Right ventricle myocardium inferior (tissue), 1 donor: ENCODE measurements around the gene TRNP1. TPM values are rescaled to one million over a fixed set of nuclear protein-coding genes. Genes with fewer than 3 reads are reported as not detected.
A peak's percentile ranks its signal among the peaks of the same experiment; 100 is the strongest.

Experiments used
- ATAC-seq: fragments of 200-7000 bp; cut with Tn5 transposase; one replicate; pipeline ENCODE4 v1.9.1; 2020; ENCODE audit warnings: mild to moderate bottlenecking, moderate library complexity
- DNase-seq: peaks from one replicate; pipeline ENCODE4 v3.0.0; 2021; ENCODE audit errors: missing footprints
- intact Hi-C: fragments of 100-400 bp; cut with DNase I; formaldehyde crosslinking; loops from one replicate; pipeline ENCODE4 v1.11.0; 2022
- total RNA-seq: library from RNA; stranded (reverse); fragmentation: NEBNext Ultra II Directional; extraction: Animal tissue kit (Norgen Biotek cat#: 25700); gene quantifications from one replicate; pipeline ENCODE4 v1.2.1, GENCODE V29; 2021
- donor health status: DM: no; HTN: yes; CAD: no; lungs with severe emphysema.

TRNP1 gene
- total RNA-seq, 1 donor from 2014 or later: 26.9 TPM

DNA sequence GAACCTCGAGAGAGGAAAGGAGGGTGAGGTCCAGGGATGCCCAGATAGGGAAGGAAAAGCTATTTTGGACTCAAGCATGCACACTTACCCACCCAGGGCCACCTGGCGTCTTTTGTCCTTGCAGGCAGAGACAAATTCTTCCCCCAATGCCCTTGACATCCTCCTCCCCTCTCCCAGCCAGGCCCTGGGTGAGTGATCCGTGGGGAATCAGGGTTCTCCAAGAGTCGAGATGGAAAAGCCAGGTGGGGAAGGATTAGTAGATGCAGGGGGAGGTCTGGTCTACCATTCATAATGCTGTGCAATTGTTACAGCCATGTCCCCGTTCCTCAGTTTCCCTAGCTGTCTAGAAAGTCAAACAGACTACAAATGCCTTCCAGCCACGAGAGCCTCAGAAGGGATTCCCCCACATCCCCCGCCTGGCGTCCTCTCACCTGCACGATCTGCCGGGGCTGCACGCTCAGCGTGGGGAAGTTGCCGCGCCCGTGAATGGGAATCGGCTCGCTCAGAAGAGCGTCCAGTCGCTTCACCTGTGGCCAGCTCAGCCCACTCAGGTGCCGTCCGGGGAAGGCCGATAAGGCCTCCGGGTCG lies 18.6 kb downstream of the TRNP1 start:
- intact Hi-C loops: loop anchor here (2.0 kb wide), 1 partner anchor 13 kb away; no protein-coding TSS in a partner anchor

DNA sequence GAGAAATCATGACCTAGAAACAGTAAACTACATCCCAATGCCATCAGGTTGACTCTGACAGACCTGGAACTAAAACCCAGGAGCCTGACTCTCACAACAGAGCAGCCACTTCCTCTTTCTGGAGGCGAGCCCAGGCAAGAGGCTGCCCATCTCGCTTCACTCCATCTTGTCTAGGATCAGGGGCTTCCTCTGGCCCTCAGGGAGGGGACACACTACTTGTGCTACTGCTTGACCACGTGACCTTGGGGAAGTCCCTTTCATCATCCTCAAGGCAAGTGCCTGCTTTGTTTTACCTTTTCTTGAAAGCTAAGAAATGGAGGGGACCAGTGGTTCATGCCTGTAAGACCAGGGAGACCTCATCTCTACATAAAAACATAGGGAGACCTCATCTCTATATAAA lies 21.8 kb downstream of the TRNP1 start:
- DNase-seq: no peak
- no peak for ATAC-seq
- intact Hi-C loops: no loop called here

More for the DNA sequence above, 18.6 kb downstream of the TRNP1 start:
- no peak for DNase-seq
- ATAC-seq: no peak

DNA sequence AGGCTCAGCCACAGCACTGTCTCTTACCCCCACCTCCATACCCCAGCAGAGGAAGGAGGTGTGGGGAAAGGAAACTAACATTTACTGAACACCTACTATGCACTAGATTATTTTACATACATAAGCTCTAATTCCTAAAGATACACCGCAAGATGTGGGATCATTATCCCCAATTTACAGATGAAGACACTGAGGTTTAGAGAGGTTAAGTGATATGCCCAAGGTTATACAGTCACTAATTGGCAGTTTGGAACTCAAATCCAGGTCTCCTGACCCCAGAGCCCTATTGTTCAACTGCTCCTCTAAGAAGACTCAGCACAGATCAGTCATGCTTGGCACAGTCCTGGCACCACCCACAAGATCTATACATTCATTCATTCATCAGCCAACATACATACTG lies 22.9 kb downstream of the TRNP1 start:
- intact Hi-C loops: no loop called here
- DNase-seq (no peak), ATAC-seq (no peak)

DNA sequence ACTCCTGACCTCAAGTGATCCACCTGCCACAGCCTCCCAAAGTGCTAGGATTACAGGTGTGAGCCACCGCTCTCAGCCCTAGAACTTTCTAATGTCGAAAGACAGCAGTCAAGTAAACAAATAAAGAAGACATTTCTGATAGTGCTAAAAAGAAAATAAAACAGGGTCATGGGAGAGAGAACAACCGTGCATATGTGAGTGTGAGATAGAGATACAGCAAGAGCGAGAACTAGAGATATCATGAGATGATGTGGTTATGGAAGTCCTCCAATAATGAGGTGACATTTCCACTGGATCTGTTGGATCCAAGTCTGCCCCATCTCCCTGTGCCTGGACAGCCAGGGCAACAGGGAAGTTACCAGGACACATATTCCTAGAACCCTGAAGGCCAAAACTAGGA lies 23.7 kb downstream of the TRNP1 start:
- intact Hi-C loops: no loop called here
- no peak for DNase-seq
- no peak for ATAC-seq

DNA sequence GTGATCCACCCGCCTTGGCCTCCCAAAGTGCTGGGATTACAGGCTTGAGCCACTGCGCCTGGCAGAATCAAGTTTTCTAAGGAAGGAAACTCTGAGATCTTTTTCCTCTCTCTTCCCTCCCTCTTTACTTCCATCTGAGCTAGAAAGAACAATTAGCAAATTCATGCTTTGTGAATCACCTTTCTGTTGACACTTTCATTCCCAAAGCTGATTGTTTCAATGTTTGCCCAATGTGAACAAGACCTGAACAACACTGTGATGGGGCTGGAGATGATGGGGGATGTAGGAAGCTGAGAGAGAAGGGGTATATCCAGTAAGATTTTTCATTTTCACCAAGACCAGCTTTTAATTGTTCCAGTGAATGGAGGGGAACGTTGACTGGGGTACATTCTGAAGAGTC lies 24.8 kb downstream of the TRNP1 start:
- intact Hi-C loops: no loop called here
- DNase-seq (no peak), ATAC-seq (no peak)

DNA sequence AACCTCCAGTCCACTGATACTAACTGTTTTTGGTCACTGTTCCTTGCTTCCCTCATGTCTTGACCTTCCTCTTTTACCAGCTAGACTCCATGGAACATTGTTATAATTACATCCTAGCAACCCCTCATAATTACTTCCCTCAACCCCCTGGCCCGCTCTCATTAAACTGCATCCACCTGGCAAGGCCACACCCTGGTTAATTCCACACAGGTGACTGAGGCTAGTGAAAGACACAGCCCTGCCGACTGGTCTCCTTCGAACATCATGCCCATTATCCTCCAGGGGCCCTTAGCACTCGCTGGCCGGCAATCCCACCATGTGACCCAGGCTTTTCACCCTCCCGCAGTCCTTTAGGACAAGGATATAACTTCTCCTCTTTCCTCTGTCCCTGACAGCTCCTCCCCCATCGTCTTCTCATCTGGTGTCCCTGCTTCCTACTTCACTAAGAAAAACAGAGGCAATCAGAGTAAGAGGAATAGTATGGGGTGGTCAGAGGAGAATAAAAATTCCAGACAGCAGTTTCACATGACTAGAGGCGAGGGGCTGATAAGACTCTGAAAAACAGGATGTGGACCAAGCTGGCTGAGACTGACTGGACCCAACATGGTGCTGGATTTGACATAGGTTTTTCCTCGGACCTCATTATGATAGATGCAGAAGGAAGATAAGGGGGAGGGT lies 28.0 kb downstream of the TRNP1 start:
- intact Hi-C loops: no loop called here
- ATAC-seq (no peak), DNase-seq (no peak)

DNA sequence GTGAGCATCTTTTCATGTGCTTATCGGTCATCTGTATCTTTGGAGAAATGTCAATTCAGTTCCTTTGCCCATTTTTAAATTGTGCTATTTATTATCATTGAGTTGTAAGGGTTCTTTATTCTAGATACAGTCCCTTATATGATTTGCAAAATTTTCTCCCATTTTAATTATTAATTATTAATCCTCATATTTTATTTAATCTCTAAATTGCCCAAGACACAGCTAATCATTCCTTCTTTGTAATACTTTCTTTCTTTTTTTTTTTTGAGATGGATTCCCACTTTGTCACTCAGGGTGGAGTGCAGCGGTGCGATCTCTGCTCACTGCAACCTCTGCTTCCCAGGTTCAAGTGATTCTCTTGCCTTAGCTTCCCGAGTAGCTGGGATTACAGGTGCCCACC lies 32.2 kb downstream of the TRNP1 start:
- intact Hi-C loops: no loop called here
- no peak for DNase-seq
- ATAC-seq: no peak

DNA sequence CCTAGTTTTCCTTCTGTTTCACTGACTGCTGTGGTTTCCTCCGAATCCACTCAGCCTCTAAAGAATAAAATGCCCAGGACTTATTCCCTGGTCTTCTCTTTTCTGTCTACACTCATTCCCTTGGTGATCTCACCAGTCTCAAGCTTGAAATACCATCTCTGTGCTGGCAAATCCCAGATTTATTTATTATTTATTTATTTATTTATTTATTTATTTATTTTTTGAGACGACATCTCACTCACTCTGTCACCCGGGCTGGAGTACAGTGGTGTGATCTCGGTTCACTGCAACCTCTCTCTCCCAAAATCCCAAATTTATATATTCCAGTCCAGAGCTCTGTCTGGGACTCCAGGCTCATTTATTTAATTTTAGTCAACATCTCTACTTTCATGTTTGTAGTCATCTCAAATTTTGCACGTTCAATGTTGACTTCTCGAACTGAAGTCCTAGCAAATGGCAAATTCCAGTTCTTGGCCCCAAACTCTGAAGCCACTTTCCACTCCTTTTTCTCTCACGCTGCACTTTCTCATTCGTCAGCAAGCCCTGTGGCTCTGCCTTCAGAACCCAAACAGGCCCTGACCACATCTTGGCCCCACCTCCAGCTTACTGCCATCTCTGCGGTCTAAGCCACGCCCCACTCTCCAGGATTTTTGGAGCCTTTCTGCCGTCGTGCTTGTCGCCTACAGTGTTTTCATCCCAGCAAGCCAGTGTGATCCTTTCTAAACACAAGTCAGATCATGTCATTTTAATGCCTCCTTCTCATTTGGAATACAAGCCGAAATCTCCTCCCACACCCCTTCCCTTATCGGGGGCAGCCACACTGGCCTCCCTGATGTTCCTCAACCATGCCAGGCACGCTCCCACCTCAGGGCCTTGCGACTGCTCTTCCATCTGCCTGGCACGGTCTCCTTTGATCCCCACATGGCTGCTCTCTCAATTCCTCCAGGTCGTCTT lies 33.4 kb downstream of the TRNP1 start:
- ATAC-seq (no peak), DNase-seq (no peak)
- intact Hi-C loops: no loop called here

DNA sequence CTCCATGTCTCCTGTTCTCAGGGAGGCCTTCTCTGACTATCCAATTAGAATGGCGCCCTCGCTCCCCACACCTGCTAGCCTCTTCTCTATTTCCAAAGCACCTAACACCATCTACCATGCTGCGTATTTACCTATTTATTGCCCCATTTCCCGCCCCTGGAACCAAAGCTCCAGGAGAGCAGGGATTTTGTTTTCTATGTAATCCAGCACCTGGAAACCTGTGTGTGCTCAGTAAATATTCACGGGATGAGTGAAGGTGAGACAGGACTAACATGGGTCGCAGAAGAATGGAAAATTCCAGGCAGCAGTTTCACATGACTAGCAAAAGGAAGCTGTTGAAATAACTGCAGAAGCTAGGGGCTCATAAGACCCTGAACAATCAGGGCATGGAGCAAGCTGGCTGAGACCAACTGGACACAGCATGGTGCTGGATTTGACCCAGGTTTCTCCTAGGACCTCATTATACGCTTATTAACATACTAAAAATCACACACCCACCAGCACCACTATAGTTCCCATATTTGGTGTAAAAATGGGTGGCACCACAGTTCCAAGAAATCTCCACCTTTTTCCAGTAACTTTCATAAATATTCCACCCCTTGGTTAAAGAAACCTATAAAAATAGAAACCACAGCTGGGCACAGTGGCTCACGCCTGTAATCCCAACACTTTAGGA lies 34.2 kb downstream of the TRNP1 start:
- ATAC-seq (no peak), DNase-seq (no peak)
- intact Hi-C loops: no loop called here

DNA sequence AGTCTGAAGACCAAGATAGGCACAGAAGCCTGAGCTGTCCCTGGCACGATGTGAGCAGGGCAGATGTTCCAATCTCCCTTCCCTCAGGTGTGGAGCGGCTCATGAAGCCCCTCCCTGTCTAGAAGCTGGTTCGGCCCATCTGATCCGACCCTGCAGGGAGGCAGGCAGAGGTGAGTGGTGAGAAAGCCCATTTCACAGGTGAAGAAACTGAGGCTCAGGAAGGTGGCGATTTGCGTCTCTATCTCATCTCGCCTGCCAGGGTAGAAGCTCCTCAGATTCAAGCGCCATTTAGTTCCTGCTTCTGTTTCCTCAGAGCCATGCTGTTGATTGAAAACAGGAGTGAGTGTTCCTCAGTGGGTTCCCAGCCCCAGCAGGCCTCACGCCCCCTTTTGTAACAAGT lies 36.0 kb downstream of the TRNP1 start:
- intact Hi-C loops: no loop called here
- ATAC-seq (no peak), DNase-seq (no peak)

DNA sequence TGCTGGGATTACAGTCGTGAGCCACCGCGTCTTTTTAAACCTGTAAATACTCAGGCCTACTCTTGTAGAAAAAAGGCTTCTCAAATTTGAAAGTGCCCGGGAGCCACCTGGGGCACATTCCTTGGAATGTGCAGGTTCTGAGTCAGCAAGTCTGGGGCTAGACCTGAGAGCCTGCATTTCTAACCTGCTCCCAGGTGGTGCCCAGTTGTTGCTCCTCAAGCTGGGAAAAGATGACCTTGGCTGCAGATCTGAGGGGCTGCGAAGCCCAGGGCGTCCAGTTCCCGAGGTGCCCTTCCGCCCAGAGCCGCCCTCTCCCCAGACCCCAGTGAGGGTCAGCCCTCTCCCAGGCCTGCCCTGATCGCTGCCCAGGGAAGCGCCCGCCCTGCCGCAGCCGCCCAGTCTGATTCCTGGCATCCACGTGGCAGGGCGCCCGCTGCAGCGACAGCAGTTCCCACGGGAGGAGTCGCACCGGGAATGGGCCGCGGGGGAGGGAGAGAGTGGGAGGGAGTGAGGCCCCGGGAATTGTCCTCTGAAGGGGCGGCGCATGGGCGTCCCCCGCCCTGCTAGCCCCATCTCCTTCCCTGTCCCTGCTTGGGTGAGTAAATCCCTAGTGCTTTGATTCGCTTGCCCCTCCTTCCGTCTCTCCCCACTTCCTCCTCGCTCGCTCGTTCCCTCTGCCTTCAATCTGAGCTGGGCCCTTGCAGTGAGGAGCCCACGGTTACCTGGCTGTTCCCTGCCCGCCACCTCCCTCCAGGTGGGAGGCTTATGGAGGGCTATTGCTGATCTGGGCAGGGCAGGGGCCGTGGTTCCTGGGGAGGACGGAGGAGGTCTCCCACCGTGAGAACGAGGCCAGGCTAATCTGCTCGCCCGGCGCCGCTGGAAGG lies 38.0 kb downstream of the TRNP1 start:
- intact Hi-C loops: no loop called here
- ATAC-seq: peak; percentile 78
- DNase-seq: peak; percentile 88

DNA sequence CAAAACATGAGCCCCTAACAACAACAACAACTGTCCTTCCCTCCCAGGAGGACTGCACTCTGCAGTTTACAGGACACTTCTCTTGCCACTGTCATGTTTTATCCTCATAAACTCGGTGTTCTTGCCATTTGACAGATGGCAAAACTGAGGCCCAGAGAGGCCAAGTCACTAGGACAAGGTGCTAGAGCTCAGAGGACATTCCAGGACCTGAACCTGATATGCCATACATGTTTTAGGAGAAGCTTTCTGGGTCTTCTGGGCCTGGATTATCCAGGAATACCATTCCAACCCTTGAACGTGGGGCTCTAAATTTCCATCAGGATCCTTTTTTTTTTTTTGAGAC lies 38.6 kb downstream of the TRNP1 start:
- ATAC-seq (no peak), DNase-seq (no peak)
- intact Hi-C loops: no loop called here

DNA sequence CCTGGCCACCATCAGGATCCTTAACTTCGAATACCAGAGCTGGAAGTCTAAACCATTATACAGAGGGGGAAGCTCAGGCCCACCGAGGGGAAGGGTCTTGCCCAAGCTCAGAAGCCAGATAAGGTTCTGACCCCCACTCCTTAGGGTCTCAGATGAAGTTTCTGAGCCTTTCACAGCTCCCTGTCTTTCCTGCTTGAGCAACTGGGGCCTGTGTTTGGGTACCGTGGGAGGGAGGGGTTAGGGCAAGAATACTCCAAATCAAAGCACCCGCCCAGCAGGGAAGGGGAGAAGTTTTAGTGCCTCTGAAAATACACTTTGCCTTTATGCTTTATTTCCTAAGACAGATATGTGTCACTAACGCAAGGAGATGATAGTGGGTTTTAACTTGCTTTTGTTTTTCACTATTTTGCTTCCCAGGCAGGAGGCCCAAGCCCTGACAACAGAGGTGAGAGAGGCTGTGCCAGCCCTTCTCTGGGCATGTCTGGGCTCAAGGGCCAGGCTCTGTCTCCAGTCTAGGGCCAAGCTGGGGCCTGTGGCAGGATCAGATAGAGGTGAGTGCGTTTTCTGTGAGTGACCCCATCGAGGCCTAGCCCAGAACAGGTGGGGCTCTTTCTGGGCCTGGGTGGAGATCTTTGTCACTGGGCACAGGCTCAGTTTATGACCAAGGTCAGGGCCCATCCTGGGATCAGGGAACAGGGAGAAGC lies 39.7 kb downstream of the TRNP1 start:
- intact Hi-C loops: no loop called here
- DNase-seq: no peak
- ATAC-seq: peak; percentile 29

DNA sequence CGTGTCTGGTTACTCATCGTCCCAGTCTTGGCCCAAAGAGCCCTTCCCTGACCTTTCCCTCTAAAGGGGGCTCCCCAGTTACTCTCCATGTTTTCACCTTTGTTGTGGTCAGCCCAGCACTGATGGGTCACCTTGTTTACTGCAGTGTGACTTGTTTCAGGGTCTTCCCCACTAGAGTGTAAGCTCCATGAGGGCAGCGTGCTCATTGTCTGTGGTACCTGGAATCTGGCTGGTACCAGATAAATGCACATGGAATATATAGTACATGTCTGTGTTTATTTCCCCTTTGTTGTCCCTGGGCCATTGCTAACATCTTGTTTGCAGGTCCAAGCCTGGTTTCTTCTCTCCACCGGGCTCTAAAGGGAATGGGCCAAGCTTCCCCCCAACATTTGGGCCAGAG lies 41.9 kb downstream of the TRNP1 start:
- intact Hi-C loops: no loop called here
- DNase-seq (no peak), ATAC-seq (no peak)

DNA sequence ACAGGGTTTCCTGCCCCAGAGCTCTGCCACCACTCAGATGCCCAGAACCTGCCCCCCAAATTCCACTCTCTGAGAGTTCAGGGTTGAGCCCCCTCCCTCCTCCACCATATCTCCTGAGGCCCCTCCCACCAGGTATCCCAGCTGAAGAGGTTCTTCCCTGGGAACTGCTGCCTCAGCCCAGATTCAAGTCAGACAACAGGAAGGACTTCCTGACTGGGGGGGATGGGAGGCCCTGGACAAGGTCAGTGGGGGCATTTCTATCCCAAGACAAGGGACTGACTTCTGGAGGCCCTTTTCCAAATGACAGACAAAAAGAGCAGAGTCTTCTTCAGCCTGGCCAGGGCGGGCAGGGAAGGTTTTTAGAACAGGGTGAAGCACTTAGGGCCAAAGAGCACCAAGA lies 43.2 kb downstream of the TRNP1 start:
- no peak for ATAC-seq

DNA sequence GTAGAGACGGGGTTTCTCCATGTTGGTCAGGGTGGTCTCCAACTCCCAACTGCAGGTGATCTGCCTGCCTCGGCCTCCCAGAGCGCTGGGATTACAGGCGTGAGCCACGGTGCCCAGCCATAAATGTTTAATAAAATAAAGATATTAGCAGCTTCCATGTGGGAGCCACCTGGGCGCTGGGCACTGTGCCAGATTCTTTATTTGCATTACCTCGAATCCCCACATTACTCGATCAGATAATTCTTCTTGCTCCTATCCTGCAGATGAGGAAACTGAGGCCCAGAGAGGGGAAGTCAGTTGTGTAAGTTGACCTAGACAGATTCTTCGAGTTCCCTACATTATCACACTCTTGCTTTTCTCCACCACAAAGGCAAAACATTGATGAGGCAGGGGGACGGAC lies 44.0 kb downstream of the TRNP1 start:
- intact Hi-C loops: no loop called here
- ATAC-seq (no peak), DNase-seq (no peak)

More for the DNA sequence above, 43.2 kb downstream of the TRNP1 start:
- DNase-seq: no peak
- intact Hi-C loops: no loop called here

DNA sequence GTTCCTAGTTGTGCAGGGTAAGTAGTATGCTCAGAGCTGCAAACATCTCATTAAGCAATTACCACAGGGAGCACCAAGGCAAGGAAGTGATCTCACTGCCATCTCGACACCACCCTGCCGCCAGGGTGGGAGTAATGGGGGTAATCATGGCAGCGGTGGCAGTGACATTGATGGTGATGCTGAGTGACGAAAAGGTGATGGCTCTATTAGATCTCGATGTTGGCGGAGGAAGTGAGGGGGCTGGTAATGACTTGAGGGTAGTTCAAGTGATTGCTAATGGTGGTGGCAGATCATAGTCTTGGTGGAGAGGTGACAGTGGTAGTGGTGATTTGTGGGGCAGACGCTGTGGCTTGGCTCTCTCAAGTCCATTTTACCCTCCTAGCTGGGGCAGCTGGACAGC lies 44.5 kb downstream of the TRNP1 start:
- intact Hi-C loops: no loop called here
- ATAC-seq (no peak), DNase-seq (no peak)

DNA sequence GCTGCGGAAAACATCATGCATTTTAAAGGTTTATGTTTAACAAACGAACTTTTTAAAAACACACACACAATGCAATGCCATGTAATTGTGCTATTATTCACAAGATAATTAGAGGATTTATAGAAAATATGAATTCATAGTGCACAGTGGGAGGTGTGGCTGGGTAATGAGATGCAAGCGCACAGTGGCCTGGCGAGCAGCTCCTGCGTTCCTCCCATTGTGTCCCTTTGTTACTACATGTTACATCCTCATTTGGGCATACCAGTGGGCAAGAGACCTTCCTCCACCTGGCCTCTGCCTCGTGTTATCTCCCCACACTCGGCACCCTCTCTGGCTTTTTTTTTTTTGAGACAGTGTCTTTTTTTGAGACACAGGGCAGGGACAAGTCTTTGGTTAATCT lies 49.2 kb downstream of the TRNP1 start:
- ATAC-seq (no peak), DNase-seq (no peak)
- intact Hi-C loops: loop anchor here (5.0 to 10.0 kb wide), 2 partner anchors 240 to 342 kb away; partner anchors contain the start of gene CD164L2
